IMR-90 (cell line): ENCODE data around the gene PSMD6.

Experiments used
- CEBPB ChIP-seq: IDR thresholded peaks from 2 replicates; pipeline ENCODE4 v1.6.1; 2012; ENCODE audit warnings: low read depth, low read length, improper control_type of control experiment
- FOS ChIP-seq: fragments of 150-350 bp; IDR thresholded peaks from 2 replicates; pipeline ENCODE4 v1.6.1; 2016; ENCODE audit warnings: low read depth, low read length
- MAZ ChIP-seq: IDR thresholded peaks from 2 replicates; pipeline ENCODE4 v1.6.1; 2012; ENCODE audit warnings: low read depth, mild to moderate bottlenecking, low read length, improper control_type of control experiment, moderate library complexity, borderline replicate concordance
- MXI1 ChIP-seq: IDR thresholded peaks from 2 replicates; pipeline ENCODE4 v1.6.1; 2012; ENCODE audit warnings: low read depth, mild to moderate bottlenecking, low read length, moderate library complexity, borderline replicate concordance
- POLR2A ChIP-seq: IDR thresholded peaks from 2 replicates; pipeline ENCODE4 v1.6.1; 2012; ENCODE audit warnings: mild to moderate bottlenecking, low read depth, low read length
- RAD21 ChIP-seq: IDR thresholded peaks from 2 replicates; pipeline ENCODE4 v1.6.1; 2012; ENCODE audit warnings: low read length, improper control_type of control experiment
- RCOR1 ChIP-seq: IDR thresholded peaks from 2 replicates; pipeline ENCODE4 v1.6.1; 2012; ENCODE audit warnings: mild to moderate bottlenecking, low read length, improper control_type of control experiment; ENCODE audit not compliant: insufficient replicate concordance
- RFX5 ChIP-seq: IDR thresholded peaks from 2 replicates; pipeline ENCODE4 v1.8.0; 2012; ENCODE audit warnings: low read depth, mild to moderate bottlenecking, low read length, moderate library complexity
- SMC3 ChIP-seq: fragments of 150-350 bp; IDR thresholded peaks from 2 replicates; pipeline ENCODE4 v1.6.1; 2016; ENCODE audit warnings: low read depth, mild to moderate bottlenecking, antibody characterized with exemption, low read length, moderate library complexity
- TF ChIP-seq, protein P1 (sequence below): conservative IDR thresholded peaks from 2 replicates; pipeline ENCODE4 v1.5.1; 2012; ENCODE audit warnings: mild to moderate bottlenecking, low read depth, low read length, improper control_type of control experiment
- TF ChIP-seq, protein P2 (sequence below): fragments of 150-350 bp; IDR thresholded peaks from 2 replicates; pipeline ENCODE4 v1.6.1; 2016; ENCODE audit warnings: low read depth, mild to moderate bottlenecking, low read length, moderate library complexity, borderline replicate concordance
- TF ChIP-seq, protein P3 (sequence below): fragments of 150-350 bp; IDR thresholded peaks from 2 replicates; pipeline ENCODE4 v1.6.1; 2017; ENCODE audit warnings: mild to moderate bottlenecking, antibody characterized with exemption, low read length, low read depth

GRCh38 chr3:63981980-63982379 is 41.3 kb downstream of the PSMD6 start:
- TF ChIP-seq, protein P1, sequence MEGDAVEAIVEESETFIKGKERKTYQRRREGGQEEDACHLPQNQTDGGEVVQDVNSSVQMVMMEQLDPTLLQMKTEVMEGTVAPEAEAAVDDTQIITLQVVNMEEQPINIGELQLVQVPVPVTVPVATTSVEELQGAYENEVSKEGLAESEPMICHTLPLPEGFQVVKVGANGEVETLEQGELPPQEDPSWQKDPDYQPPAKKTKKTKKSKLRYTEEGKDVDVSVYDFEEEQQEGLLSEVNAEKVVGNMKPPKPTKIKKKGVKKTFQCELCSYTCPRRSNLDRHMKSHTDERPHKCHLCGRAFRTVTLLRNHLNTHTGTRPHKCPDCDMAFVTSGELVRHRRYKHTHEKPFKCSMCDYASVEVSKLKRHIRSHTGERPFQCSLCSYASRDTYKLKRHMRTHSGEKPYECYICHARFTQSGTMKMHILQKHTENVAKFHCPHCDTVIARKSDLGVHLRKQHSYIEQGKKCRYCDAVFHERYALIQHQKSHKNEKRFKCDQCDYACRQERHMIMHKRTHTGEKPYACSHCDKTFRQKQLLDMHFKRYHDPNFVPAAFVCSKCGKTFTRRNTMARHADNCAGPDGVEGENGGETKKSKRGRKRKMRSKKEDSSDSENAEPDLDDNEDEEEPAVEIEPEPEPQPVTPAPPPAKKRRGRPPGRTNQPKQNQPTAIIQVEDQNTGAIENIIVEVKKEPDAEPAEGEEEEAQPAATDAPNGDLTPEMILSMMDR, result no peak
- TF ChIP-seq SMC3 (no peak), MXI1 (no peak), RCOR1 (no peak), RAD21 (no peak), FOS (no peak), RFX5 (no peak), POLR2A (no peak), MAZ (no peak), CEBPB (no peak)
- TF ChIP-seq, protein P2, sequence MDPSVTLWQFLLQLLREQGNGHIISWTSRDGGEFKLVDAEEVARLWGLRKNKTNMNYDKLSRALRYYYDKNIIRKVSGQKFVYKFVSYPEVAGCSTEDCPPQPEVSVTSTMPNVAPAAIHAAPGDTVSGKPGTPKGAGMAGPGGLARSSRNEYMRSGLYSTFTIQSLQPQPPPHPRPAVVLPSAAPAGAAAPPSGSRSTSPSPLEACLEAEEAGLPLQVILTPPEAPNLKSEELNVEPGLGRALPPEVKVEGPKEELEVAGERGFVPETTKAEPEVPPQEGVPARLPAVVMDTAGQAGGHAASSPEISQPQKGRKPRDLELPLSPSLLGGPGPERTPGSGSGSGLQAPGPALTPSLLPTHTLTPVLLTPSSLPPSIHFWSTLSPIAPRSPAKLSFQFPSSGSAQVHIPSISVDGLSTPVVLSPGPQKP, result no peak
- TF ChIP-seq, protein P3, sequence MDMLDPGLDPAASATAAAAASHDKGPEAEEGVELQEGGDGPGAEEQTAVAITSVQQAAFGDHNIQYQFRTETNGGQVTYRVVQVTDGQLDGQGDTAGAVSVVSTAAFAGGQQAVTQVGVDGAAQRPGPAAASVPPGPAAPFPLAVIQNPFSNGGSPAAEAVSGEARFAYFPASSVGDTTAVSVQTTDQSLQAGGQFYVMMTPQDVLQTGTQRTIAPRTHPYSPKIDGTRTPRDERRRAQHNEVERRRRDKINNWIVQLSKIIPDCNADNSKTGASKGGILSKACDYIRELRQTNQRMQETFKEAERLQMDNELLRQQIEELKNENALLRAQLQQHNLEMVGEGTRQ, result no peak
